ENCODE data around the gene TAMALIN.

DNA sequence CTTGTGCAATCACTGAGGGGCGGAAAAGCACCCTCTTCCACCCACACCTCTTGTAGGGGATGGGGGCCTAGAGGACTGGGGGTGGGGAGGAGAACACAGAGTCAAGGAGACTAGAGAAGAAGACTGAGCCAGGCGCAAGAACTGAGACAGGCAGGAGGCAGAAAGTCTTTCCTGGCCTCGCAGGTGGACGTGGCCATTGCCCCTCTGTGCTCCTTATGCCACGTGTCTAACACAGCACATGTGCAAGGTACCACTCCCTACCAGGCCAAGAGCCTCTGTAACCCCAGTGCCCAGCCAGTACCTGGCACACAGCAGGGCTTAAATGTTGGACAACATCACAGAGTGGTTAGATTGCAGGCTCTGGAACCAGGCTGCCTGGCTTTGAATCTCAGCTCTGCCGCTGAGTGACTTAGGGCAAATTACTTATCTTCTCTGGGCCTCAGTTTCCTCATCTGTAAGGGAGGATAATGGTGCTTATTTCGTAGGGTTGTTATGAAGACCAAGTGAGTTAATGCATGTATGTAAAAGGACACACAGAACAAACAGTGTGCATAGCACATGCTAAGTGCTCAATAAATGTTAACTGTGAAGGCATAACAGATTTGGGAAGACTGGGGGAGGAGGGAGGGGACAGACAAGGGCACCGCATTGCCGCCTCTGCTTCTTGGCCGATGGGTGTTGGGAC lies 1.4 kb upstream of the TAMALIN start:
- TF ChIP-seq, protein P1, sequence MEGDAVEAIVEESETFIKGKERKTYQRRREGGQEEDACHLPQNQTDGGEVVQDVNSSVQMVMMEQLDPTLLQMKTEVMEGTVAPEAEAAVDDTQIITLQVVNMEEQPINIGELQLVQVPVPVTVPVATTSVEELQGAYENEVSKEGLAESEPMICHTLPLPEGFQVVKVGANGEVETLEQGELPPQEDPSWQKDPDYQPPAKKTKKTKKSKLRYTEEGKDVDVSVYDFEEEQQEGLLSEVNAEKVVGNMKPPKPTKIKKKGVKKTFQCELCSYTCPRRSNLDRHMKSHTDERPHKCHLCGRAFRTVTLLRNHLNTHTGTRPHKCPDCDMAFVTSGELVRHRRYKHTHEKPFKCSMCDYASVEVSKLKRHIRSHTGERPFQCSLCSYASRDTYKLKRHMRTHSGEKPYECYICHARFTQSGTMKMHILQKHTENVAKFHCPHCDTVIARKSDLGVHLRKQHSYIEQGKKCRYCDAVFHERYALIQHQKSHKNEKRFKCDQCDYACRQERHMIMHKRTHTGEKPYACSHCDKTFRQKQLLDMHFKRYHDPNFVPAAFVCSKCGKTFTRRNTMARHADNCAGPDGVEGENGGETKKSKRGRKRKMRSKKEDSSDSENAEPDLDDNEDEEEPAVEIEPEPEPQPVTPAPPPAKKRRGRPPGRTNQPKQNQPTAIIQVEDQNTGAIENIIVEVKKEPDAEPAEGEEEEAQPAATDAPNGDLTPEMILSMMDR (IDR thresholded peaks at IDR 0.05; ENCODE audit: low read length) = no peak
- TF ChIP-seq EZH2 (optimal IDR thresholded peaks at IDR 0.05; ENCODE audit: low read depth, low read length) (no peak), EZH2phosphoT487 (IDR thresholded peaks at IDR 0.05; ENCODE audit: low read length) (no peak)

Measured in MM.1S (cell line).